C4-2B (cell line): ENCODE measurements around the gene KCNK3.

Source experiments
- CTCF ChIP-seq: fragments of 450-650 bp; conservative IDR thresholded peaks from 2 replicates; pipeline ENCODE4 v1.5.1; 2017; ENCODE audit warnings: mild to moderate bottlenecking
- ZFX ChIP-seq: fragments of 450-650 bp; IDR thresholded peaks from 2 replicates; pipeline ENCODE4 v1.6.1; 2017

GRCh38 chr2:26652361-26653041 lies 40.0 kb upstream of the KCNK3 start:
- TF ChIP-seq CTCF, result no peak
- no peak for TF ChIP-seq ZFX
